ENCODE results near the gene ADGRA1.

ADGRA1 gene

DNA sequence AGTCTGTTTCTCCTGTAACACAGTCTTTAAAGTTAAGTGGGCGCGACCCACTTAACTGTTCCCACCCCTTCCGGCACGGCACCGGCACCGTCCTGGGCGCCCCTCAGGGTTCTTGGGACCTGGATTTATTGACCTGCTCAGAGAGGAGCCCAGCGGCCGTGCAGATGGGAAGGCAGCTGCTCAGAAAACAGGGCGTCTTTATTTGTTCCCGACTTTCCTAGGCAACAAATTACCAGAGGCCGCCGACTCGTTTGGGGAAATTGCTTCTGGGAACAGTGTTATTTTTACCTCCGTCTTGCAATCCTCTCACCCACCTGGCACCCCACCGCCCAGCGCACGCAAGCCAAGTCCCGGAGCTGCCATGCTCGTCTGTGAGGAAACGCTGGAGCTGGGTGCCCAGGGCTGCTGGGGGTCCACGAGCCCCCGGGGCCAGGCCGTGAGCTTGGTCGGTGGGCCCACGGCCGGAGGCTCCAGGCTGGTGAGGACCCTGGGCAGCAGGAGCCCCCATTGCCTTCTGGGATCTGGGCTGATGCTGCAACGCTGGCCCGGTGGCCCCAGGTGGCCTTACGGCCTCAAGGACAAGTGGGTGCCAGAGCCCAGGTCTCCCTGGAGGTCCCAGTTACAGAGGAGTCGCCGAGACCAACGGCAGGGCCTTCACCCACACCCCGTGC is 14.9 kb upstream of the ADGRA1 start:
- no peak overlapping the region for H3K4me3 ChIP-seq (ENCODE audit: low read depth, low read length)

GRCh38 chr10:133075346-133076137 is 12.2 kb upstream of the ADGRA1 start:
- no peak overlapping the region for H3K4me3 ChIP-seq (ENCODE audit: low read depth, low read length)

DNA sequence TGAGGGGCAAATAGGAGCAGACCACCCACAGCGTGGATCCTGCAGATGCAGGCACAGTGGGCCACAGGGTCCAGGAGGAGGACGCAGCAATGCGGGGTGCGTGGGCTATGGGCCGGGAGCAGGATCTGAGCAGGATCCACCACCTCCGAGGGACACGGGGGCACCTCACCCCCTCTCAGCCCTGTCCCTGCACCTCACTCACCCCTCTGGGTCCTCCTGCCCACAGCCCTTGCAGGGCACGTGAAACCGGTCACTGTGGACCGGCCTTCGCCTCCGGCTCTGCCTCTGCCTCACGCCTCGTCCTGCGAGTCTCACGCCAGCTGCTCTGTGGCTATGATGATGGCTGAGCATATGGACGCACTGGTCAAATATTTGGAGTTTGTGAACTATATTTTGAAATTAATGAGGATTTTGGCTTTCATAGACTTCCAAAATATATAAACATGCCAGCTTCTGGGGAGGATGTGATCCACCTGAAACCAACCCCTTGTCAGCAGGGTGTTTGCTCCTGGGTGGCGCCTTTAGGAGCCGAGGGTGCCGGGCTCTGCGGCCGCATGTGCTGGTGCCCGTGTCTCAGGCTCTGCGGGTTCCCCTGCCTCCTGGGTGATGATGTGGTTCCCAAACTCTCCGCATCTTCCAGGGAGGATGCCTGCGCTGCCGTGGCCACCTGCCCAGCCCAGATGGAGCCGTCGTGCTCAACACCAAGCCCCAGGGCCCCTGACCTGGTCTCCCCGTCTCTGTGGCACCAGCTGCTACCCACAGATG is 11.3 kb upstream of the ADGRA1 start:
- H3K4me3 ChIP-seq (ENCODE audit: low read depth, low read length): no peak overlapping the region

DNA sequence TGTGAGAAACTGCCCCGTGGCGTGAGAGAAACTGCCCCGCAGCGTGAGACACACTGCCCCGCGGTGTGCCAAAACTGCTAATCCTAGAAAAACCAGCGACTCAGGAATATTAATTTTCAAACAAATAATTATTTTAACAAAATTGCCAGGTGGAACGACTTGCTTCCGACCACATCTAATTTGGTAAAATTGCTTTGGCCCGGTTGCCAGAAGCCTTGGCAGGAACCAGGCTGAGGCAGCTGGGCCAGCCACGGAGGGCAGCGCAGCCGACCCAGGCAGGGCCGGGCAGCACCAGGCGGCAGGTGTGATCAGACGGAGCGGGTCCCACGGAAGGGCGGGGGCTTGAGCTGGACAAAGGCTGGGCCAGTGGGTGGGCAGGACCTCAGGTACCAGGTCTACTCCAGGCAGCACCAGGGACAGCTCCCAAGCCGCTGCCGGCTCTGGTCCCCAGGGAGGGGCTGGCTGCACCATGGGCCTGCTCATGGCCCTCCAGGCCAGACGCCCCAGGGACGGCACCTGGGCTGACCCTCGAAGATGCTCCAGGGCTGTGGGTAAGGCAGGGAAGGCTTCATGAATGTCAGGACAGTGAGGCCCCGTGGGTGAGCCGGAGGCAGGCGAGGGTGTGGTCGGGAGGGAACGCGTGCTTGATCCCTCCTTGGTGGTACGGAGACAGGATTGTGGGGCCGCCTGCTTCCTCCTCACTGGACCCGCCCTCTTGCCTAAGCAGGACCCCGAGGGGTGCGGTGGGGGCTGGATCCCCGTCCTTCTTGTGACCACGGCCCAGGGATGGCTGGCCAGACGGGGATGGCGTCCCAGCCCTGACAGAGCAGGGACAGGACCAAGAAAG is 7.7 kb upstream of the ADGRA1 start:
- H3K4me3 ChIP-seq (ENCODE audit: low read depth, low read length): no peak overlapping the region

DNA sequence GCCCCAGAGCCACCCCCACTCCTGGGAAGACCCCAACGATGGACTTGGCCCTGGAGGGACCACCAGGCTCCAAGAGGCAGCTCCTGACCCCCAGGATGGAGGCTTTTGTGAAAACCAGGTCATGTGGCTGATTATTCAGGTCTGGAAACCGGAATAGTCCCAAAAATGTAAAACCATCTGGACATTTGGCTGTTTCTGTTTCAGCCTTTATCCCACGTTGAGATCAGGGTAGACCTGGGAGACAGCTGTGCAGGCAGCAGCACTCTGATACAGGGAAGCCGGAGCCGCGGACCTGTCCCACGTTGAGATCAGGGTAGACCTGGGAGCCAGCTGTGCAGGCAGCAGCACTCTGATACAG is 7.1 kb upstream of the ADGRA1 start:
- H3K4me3 ChIP-seq (ENCODE audit: low read depth, low read length): no peak overlapping the region

DNA sequence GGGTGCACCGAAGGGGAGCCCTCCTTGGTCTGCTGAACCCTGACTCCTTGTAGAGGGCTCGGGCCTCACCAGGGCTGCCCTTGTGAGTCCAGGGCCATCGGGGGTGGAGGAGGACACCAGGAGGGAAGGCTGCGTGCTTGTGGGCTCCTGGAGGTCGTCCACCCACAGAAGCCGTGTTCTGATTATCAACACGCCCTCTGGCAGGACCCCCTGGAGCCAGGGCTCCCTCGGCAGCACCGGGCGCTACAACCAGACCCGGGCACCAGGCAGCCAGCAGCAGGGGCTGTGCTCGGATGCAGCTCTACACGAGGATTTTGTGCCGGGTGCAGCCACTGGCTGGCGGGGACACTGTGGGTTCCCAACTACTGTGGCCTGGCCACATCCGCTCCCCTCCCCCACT is 6.1 kb upstream of the ADGRA1 start:
- no peak overlapping the region for H3K4me3 ChIP-seq (ENCODE audit: low read depth, low read length)

DNA sequence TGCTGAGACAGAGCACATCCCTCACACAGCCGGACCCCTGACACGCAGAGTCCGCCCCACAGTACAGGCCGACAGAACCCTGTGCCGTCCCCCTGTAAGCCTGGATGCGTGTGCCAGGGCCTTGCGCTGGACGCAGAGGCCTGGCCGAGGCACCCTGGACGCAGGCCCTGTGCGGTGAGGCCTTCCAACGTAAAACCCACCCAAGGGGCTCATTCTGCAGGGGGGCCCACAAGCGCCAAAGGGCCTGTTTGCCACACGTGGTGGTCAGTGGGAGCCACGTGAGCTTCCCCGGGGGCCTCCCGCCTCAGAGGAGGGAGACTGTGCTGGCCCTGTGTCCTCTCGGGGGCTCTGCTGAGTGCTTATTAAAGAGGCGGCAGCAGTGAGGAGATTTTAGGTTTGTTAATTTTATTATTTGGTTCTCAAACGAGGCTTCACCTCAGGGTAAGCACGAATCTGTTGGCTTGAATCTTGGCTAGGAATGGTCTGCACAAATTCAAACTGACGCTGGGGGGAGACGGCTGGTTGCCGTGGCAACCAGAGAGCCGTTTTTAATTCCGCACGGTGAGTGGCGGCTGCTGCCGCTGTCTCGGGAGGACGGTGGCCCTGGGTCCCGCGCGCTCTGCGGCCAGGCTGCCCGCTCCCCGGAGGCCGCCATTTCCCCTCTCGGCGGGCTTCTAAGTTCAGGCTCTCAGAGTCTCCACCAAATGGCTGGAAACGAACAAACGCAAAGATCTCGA is 4.9 kb upstream of the ADGRA1 start:
- H3K4me3 ChIP-seq (ENCODE audit: low read depth, low read length): no peak overlapping the region

DNA sequence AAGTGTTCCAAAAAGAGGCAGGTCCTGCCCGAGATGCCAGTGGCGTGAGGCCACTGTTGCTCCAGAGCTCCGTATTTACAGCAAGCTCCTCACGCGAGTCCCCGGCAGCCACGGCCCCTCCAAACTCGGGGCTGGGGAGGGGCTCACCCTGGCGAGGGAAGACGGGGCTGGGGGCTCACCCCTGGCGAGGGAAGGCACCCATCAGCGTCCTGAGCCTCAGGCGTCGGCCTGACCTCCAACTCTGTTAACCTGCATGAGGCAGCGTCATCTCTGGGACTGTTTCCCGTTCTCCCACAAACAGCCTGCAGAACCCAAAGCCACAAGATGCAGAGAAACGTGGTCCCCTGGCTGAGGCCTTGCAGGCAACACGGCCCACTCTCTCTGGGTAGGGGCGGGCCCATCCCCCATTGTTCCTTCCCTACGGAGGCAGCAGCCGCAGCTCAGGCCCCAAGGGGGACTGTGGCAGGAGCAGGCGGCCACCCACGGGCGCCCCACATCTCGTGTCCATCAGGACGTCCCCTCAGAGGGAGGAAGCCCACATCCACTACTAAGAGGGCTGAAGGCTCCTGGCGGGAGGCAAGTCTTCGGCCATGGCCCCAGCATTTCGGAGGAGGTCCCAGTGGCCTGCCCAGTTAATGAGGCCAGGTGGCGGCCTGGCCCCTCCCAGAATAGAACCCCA is 4.2 kb upstream of the ADGRA1 start:
- no peak overlapping the region for H3K4me3 ChIP-seq (ENCODE audit: low read depth, low read length)

DNA sequence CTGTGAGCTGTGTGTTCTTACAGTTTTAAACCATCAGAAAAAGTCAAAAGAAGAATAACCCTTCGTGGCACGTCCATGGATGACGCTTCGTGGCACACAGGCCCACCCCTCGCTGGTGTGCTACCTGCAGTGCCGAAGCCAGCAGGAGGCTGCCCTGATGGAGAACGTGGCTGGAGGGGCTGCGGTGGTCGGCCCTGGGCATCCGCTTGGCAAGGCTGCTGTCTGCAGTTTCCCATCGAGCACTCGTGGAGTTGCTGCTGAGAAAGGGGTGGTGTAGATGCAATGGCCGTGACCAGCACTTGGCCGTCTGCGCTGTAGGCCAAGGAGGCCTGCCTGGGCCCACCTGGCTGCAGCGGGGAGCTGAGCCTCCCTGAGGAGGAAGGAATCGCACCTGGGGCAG is 3.2 kb upstream of the ADGRA1 start:
- H3K4me3 ChIP-seq (ENCODE audit: low read depth, low read length): no peak overlapping the region

DNA sequence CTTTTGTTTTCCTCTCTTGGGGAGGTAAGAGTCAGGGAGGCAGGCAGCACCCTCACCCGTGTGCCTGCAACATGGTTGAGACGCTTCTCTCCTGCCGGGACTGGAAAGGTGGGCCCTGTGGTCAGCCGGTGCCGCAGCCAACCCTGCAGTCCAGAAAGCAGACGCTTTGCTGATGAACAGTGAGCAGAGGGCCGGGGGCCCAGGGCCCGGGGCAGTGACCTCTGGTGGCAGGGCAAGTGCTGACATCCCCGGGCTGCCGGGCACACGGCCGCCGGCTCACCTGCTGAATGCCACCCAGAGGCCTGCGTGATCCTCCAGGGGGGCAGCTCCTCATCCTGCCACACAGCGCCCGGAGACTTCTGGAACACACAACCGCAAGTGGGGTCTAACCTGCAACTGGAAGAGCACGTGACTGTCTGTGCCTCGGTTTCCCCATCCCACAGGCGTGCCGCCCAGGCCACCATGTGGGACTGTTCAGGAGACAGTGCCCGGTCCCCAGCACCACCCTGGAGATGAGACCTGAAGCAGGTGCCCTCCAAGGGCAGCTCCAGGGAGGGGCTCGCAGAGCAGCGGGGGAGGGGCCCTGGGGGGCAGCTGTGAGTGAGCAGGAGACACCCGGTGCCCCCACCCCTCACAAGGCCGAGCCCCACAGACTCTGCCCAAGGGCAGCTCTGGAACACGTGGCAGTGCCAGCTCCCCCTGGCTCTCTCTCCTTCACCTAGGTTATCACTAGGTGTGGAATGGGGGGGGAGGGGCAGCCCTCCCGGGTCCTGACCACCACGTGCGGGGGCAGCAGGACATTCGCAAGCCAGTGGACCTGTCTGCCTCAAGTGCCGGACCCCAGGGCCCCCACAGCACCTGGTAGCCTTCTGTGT is 2.2 kb upstream of the ADGRA1 start:
- H3K4me3 ChIP-seq (ENCODE audit: low read depth, low read length): no peak overlapping the region

GRCh38 chr10:133086247-133086646 is 1.5 kb upstream of the ADGRA1 start:
- no peak overlapping the region for H3K4me3 ChIP-seq (ENCODE audit: low read depth, low read length)

DNA sequence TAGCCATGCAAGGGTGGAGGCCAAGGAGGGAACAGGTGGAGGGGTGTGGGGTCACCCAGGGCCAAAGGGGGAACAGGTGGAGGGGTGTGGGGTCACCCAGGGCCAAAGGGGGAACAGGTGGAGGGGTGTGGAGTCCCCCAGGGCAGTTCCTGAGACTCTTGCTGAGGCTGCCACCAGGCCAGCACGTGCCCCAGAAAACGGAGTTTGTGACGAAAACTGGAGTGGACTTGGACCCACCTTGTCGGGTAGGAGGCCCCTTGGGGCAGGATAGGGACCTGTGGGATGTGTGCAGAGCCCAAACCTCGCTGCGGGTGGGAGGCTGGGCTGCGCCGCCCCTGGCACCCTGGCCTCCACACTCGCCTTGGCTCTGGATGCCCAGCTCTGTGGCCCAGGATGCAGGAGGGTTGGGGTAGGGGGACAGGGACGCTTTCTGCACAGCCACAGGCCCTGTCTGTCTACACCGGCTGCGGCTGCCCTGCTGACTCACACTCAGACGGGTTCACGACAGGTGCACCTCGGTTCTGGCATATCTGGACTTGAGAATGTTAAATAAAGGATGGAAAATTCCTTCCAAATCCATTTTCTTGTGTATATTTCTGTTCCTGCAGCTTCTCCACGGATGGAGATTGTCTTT is 562 bp upstream of the ADGRA1 start:
- H3K4me3 ChIP-seq (ENCODE audit: low read depth, low read length): no peak overlapping the region

GRCh38 chr10:133088179-133088955 is 643 bp downstream of the ADGRA1 start:
- H3K4me3 ChIP-seq (ENCODE audit: low read depth, low read length): peak overlapping the region; percentile 27

DNA sequence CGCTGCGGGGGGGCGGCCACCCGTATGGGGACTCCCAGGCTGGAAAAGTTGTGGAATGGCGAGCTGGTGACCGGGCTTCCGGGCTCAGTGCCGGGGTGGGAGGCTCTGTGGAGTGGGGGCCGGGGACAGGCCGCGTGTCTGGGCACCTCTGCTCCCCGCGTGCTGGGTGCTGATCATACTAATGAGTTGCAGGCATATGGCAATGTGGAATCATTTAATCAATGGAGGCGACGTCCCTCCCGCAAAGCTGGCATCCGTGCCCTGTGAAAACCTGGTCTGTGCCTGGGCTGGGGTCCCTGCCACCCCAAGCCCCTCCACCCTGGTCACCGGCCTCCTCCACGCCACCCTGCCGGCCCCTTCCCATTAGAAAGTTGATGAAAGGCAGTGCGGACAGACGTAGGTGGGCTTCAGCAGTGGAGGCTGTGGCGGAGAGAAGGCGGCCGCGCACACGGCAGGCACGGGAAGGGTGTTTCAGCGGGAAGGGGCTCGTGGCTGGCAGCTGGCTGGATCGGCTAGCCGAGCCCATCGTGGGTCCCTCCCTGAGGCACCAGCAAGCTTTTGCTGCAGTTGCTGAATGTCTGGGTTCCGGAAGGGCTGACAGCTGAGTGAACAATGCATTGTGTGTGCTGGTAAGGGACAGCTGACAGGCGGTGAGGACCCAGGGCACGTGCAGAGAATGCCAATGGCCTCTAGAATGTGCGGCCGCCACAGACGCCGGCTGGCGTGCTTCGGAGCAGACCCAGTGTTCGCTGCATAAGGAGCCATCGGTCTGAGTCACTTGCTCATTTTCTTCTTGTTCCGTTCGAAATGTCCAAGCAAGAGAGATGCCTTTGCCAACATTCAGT is 1.5 kb downstream of the ADGRA1 start:
- no peak overlapping the region for H3K4me3 ChIP-seq (ENCODE audit: low read depth, low read length)

- no peak overlapping the region for H3K4me3 ChIP-seq (ENCODE audit: low read depth, low read length)
Measured at GRCh38 chr10:133090101-133090500, 2.4 kb downstream of the ADGRA1 start.

GRCh38 chr10:133090654-133091053 is 2.9 kb downstream of the ADGRA1 start:
- H3K4me3 ChIP-seq (ENCODE audit: low read depth, low read length): no peak overlapping the region

DNA sequence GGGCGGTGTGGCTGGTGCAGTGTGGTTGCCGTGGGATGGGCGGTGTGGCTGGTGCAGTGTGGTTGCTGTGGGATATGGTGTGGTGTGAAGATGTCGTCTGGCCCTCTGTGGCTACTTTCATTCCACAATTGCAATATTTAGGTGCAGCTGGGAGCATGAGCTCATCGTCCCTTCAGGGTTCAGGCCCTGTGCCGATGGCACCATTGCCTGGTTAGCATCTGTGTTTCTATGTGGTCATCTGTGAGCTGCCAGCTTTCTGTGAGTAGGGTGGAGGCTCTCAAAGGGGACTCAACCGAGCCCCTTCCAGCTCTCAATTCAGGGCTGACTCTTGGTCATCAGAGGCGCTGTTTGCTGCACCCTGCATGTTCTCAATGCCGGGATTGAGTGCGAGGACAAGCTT is 3.6 kb downstream of the ADGRA1 start:
- no peak overlapping the region for H3K4me3 ChIP-seq (ENCODE audit: low read depth, low read length)
